ENCODE data around the gene SEC62.

DNA sequence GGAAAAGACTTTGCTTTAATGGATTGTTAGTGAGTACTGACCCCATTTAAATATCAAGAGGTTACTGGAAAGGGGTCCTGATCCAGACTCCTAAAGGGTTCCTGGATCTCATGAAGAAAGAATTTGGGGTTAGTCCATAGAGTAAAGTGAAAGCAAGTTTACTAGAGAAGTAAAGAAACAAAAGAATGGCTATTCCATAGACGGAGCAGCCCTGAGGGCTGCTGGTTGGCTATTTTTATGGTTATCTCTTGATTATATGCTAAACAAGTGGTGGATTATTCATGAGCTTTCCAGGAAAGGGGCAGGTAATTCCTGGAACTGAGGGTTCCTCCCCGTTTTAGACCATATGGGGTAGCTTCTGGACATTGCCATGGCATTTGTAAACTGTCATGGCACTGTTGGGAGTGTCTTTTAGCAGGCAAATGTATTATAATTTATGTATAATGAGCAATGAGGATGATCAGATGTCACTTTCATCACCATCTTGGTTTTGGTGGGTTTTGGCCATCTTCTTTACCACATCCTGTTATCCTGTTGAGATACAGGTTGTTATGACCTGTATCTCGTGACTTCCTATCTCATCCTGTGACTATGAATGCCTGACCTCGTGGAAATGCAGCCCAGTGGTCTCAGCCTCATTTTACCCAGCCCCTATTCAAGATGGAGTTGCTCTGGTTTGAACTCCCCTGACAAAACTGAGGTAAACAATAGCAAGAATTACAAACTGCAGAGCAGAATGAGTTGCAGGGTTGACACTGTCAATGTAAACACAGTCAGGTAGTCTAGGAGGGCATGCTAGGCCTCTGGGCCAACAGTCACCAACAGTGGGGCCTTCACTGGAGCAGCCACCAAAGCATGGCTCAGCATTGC lies 60.9 kb downstream of the SEC62 start:
- no peak for TF ChIP-seq EP300 (IDR thresholded peaks at IDR 0.05; ENCODE audit: borderline replicate concordance)
- TF ChIP-seq, protein P1, sequence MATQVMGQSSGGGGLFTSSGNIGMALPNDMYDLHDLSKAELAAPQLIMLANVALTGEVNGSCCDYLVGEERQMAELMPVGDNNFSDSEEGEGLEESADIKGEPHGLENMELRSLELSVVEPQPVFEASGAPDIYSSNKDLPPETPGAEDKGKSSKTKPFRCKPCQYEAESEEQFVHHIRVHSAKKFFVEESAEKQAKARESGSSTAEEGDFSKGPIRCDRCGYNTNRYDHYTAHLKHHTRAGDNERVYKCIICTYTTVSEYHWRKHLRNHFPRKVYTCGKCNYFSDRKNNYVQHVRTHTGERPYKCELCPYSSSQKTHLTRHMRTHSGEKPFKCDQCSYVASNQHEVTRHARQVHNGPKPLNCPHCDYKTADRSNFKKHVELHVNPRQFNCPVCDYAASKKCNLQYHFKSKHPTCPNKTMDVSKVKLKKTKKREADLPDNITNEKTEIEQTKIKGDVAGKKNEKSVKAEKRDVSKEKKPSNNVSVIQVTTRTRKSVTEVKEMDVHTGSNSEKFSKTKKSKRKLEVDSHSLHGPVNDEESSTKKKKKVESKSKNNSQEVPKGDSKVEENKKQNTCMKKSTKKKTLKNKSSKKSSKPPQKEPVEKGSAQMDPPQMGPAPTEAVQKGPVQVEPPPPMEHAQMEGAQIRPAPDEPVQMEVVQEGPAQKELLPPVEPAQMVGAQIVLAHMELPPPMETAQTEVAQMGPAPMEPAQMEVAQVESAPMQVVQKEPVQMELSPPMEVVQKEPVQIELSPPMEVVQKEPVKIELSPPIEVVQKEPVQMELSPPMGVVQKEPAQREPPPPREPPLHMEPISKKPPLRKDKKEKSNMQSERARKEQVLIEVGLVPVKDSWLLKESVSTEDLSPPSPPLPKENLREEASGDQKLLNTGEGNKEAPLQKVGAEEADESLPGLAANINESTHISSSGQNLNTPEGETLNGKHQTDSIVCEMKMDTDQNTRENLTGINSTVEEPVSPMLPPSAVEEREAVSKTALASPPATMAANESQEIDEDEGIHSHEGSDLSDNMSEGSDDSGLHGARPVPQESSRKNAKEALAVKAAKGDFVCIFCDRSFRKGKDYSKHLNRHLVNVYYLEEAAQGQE (IDR thresholded peaks at IDR 0.05; ENCODE audit: low read depth) = no peak
- TF ChIP-seq, protein P2, sequence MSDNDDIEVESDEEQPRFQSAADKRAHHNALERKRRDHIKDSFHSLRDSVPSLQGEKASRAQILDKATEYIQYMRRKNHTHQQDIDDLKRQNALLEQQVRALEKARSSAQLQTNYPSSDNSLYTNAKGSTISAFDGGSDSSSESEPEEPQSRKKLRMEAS (IDR thresholded peaks at IDR 0.05) = no peak
- TF ChIP-seq FOXM1 (IDR thresholded peaks at IDR 0.05; ENCODE audit: borderline replicate concordance, low read depth) = no peak
- no peak for TF ChIP-seq TAF1 (IDR thresholded peaks at IDR 0.05; ENCODE audit: low read depth)
- TF ChIP-seq TCF12 (IDR thresholded peaks at IDR 0.05; ENCODE audit: low read depth) = no peak
- no peak for TF ChIP-seq CEBPB (IDR thresholded peaks at IDR 0.05)
- TF ChIP-seq NFIC (IDR thresholded peaks at IDR 0.05) = no peak
- no peak for TF ChIP-seq CREB1 (IDR thresholded peaks at IDR 0.05; ENCODE audit: low read depth)

Data from Ishikawa (cell line).